Activated CD8-positive, alpha-beta memory T cell treated with anti-CD3 and anti-CD28 coated beads, Interleukin-2, amount 50 U/mL, for 1 hour (primary cell): ENCODE measurements around the gene GRK5.

Experiments
- DNase-seq: peaks from one replicate; pipeline ENCODE4 v3.0.0-alpha.2; 2020; ENCODE audit errors: extremely low read depth

Gene GRK5

GRCh38 chr10:119377958-119378736 is 170.8 kb downstream of the GRK5 start:
- no peak for DNase-seq

GRCh38 chr10:119378737-119379067 is 171.3 kb downstream of the GRK5 start:
- no peak for DNase-seq

GRCh38 chr10:119379466-119380071 is 172.2 kb downstream of the GRK5 start:
- no peak for DNase-seq

GRCh38 chr10:119383174-119383856 is 175.9 kb downstream of the GRK5 start:
- DNase-seq = no peak

GRCh38 chr10:119384127-119384526 is 176.8 kb downstream of the GRK5 start:
- DNase-seq = no peak

GRCh38 chr10:119386666-119387065 is 179.3 kb downstream of the GRK5 start:
- DNase-seq = no peak

GRCh38 chr10:119388849-119389345 is 181.5 kb downstream of the GRK5 start:
- DNase-seq = no peak

GRCh38 chr10:119391440-119392251 is 184.3 kb downstream of the GRK5 start:
- no peak for DNase-seq

- no peak for DNase-seq
Measured at GRCh38 chr10:119393019-119393418, 185.6 kb downstream of the GRK5 start.

- no peak for DNase-seq
Measured at GRCh38 chr10:119393421-119393820, 186.1 kb downstream of the GRK5 start.

GRCh38 chr10:119393845-119394244 is 186.5 kb downstream of the GRK5 start:
- DNase-seq = no peak

- no peak for DNase-seq
Measured at GRCh38 chr10:119394657-119395279, 187.4 kb downstream of the GRK5 start.

- no peak for DNase-seq
Measured at GRCh38 chr10:119395280-119396007, 188.1 kb downstream of the GRK5 start.

GRCh38 chr10:119396008-119396708 is 188.8 kb downstream of the GRK5 start:
- DNase-seq = no peak

- no peak for DNase-seq
Measured at GRCh38 chr10:119396709-119397071, 189.3 kb downstream of the GRK5 start.

GRCh38 chr10:119397416-119397815 is 190.0 kb downstream of the GRK5 start:
- DNase-seq = no peak

- DNase-seq = no peak
Measured at GRCh38 chr10:119398996-119399395, 191.6 kb downstream of the GRK5 start.

- no peak for DNase-seq
Measured at GRCh38 chr10:119399466-119399865, 192.1 kb downstream of the GRK5 start.

- no peak for DNase-seq
Measured at GRCh38 chr10:119401671-119402395, 194.5 kb downstream of the GRK5 start.

GRCh38 chr10:119403921-119404320 is 196.6 kb downstream of the GRK5 start:
- no peak for DNase-seq
